Dedifferentiated amniotic fluid mesenchymal stem cell (primary cell): ENCODE results near the gene SRR.
A peak's percentile ranks its signal among the peaks of the same experiment; 100 is the strongest.

Experiments
- DNase-seq: peaks from one replicate; pipeline ENCODE4 v3.0.0-alpha.2; 2016; ENCODE audit errors: extremely low spot score

The SRR gene

DNA sequence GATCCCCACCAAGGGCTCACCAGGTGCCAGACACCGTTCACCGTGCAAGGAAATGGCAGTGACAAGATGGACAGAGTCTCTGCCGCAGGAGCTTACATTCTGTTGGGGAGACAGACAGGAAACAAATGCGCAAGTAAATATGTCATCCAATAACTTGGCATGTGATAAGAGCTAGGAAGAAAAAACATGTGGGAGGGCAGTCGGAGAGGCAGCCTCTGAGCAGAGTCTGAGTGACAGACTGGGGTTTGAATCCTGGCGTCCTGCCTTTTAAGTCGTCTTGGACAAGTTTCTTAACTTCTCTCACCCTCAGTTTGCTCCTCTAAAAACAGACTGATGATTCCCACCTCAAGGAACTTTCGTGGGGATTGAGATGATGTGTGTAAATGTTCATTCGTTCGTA, 40.8 kb downstream of the SRR start:
- no peak for DNase-seq

DNA sequence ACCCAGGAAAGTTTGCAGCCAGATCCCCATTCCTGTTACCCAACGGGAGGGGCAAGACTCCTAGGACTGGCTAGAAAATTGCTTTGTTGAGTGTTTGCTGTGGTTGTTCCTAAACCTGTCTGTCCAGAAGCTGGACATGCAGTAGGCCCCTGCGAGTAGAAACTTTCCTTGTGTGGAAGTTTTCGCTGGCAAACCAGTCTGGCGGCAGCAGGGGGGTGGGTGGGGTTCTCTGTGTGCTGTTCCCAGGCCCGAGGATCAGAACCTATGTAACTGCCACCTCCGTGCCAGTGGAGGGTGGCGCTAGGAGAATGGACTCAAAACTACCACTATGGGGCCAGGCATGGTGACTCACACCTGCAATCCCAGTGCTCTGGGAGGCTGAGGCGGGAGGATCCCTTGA, 42.7 kb downstream of the SRR start:
- DNase-seq: no peak

GRCh38 chr17:2347805-2348685, 44.3 kb downstream of the SRR start:
- DNase-seq: peak; percentile 53

GRCh38 chr17:2351269-2351668, 47.5 kb downstream of the SRR start:
- DNase-seq: no peak

DNA sequence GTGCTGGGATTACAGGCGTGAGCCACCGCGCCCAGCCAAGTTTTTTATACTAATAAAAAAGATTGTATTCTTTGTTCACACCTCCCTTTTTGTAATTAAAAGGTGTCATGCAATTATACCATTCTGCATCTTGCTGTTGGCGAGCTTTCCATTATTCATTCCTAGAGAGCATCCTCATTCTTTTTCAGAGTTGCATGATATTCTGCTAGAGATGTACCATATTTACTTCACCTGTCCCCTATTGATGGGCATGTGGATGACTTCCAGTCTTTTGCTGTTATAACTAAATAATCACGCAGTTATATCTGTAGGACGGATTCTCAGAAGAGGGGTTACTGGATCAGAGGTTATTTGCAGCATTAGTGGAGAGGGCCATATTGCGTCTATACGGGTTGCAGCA, 50.6 kb downstream of the SRR start:
- no peak for DNase-seq

GRCh38 chr17:2357237-2357636, 53.5 kb downstream of the SRR start:
- no peak for DNase-seq

- no peak for DNase-seq
Observed at GRCh38 chr17:2357931-2358434, 54.2 kb downstream of the SRR start.

DNA sequence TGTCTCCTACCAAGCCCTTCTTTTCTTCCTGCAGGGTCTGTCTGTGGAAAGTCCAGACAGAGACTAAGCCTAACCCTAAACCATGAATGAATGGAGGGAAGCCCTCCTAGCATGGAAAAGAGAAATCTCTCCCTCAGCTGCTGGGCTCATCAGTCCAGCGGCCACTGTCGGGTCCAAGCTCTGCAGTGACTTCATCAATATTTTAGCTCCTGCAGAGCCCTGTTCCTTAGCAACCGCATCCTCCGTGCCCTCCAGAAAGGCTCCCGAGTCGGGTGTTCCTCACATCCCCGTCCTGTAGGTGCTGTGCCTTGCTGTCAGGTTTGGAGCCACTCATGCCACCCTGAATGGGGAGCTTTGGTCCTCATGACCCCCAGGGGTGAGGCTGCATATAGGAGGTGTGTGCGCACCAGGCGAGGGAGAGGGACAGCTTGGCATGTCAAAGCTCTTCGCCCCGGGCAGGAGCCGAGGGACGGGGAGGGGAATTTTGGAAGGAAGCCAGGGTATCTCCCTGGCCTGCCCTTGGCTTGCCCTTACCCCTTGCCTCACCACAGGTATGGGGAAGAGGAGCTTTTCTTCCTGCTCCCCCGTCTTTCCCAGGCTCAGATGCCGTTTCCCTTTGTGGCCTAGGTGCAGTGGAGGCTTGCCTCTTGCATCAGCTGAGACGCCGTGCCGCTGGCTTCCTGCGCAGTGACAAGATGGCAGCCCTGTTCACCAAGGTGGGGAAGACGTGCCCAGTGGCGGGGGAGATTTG, 57.4 kb downstream of the SRR start:
- DNase-seq: no peak

- DNase-seq: no peak
Observed at GRCh38 chr17:2362016-2362415, 58.3 kb downstream of the SRR start.

DNA sequence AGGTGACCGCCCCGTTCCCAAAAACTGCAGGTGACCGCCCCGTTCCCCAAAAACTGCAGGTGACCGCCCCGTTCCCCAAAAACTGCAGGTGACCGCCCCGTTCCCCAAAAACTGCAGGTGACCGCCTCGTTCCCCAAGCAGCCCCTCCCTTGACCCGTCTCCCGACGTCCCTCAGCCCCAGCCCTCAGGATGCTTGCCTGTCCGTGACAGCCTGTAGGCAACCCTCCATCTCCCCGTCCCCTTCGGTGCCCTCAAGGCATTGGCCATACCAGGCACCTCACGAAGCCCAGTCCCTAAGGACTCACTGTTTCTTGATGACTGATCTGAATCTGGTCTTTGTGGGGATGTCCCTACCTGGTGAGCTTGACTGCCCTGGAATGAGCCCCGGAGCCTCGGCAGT, 58.7 kb downstream of the SRR start:
- DNase-seq: no peak

DNA sequence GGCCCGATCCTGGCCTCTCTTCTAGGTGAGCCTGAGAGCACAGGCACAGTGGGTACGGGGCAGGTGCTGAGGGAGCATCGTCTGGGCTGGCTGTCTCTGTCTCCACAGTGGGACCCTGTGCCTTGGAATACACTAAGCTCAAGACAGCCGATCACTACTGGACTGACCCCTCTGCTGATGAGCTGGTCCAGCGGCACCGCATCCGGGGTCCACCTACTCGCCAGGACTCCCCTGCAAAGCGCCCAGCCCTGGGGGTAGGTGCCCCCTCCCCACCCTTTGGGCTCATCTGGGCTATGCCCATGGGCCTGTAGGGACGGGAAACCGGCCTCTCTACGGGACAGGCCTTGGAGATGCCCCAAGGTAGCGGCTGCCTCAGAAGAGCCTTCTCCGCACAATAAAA, 59.1 kb downstream of the SRR start:
- no peak for DNase-seq

DNA sequence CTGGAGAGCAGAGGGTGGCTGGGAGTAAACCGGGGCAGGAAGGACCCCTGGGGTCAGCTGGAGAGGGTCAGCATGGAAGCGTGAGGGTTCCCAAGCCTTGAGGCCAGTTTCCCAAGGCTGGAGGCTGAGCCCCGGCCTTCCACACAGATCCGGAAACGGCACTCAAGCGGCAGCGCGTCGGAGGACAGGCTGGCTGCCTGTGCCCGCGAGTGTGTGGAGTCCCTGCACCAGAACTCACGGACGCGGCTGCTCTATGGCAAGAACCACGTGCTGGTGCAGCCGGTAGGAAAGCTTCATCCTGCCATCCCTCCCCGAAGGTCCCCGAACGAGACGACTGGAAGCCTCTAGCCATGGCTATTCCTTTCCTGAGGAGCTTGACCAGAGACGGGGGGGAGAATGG, 59.6 kb downstream of the SRR start:
- DNase-seq: no peak

GRCh38 chr17:2363851-2364762, 60.4 kb downstream of the SRR start:
- no peak for DNase-seq

GRCh38 chr17:2364763-2365116, 61.0 kb downstream of the SRR start:
- no peak for DNase-seq

DNA sequence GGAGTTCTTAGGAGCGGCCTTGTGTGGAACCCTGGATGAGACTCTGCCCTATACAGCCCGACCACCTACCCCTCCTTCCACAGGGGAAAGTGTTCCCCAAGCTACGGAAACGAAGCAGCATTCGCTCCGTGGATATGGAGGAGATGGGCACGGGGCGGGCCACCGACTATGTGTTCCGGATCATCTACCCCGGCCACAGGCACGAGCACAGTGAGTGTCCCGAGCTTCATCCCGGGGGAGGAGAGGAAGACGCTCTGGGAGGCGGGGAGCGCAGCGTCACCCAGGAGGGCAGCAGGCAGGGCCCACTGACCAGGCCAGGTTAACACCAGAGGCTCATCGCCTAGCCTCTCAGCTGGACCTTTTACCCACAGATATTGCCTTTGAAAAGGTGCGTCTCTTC, 61.4 kb downstream of the SRR start:
- no peak for DNase-seq

GRCh38 chr17:2366747-2367494, 63.2 kb downstream of the SRR start:
- no peak for DNase-seq

DNA sequence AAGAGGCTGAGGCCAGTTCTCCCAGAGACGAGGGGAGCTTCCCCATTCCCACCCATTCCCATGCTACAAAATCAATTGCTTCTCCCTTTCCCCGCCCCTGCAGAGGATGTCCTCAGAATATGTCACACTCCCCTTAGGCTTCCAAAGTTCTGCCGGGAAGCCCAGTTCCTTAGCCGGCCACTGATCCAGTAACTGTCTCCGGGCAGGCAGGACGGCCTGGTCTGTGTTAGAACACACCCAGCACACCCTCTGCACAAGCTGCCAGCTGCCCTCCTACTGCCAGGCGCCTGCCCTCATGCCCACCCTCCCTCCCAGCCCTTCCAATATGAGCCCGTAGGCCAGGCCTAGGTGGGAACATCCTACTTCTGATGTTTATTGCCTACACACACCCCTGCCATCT, 64.6 kb downstream of the SRR start:
- DNase-seq: no peak

DNA sequence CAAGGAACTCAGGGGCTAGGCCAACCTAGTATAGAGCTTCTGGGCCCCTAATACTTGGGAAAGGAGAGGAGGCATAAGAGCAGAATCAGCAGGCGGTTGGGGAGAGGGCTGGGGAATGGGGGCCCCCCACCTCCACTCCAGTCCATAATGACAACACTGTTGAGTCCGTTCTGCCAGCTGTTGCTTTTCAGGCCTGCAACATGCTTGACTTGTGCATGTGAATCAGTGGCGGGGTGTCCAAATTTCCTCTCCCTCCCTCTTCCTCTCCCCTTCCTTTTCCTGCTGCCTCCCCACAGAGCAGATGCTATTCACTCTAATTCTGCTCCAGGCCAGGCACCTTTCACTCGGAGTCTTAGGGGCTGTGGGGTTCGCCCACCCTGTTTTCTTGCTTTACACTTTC, 65.3 kb downstream of the SRR start:
- DNase-seq: no peak

- DNase-seq: no peak
Observed at GRCh38 chr17:2369551-2370210, 65.9 kb downstream of the SRR start.

- DNase-seq: no peak
Observed at GRCh38 chr17:2370211-2370589, 66.5 kb downstream of the SRR start.
